HG03135 (cell line): Measurements from ENCODE around the gene COPS7A.

Source experiments
- ATAC-seq: cut with Tn5 transposase; IDR thresholded peaks from one replicate; pipeline ENCODE4 v1.9.1; 2021; ENCODE audit warnings: mild to moderate bottlenecking, moderate library complexity; ENCODE audit not compliant: unreplicated experiment

COPS7A gene, protein sequence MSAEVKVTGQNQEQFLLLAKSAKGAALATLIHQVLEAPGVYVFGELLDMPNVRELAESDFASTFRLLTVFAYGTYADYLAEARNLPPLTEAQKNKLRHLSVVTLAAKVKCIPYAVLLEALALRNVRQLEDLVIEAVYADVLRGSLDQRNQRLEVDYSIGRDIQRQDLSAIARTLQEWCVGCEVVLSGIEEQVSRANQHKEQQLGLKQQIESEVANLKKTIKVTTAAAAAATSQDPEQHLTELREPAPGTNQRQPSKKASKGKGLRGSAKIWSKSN

DNA sequence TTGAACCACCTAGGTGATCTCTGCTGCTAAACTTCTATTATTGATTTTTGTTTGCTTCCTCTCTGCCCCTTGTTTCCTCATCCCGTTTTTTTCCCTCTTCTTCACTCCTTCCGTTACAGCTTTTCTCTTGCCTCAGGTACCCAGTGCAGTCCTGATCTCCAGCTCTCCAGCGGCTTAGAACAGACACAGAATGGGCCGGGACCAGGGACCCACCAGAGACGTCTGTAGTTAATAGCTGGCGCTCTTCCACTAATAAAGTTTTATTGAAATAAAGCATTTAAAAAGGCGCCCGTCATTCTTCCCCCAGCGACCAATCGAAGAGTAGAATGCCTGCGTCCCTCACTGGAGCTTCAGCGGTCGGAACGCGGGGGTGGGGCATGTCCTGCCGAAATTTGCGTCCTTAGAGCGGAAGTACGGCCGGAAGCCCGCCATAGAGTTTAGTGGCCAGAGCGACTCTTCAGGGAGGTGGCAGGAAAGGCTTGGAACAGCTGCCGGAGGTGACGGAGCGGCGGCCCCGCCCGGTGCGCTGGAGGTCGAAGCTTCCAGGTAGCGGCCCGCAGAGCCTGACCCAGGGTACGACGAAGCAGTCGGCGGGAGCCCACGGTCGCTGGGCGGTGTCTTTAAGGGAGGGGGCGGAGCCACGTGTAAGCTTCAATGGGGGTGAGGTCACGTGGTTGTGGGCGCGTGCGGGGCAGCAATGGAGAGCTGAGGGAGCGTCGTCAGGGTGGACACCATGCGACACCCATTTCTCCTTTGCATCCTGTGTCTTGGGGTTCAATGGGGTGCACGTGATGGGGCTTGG lies at the start of gene COPS7A:
Gene COPS7A (plus strand): TSS at position 440 of the 802 bp plus-strand sequence. CDS start 611 bp downstream, outside the sequence.
- ATAC-seq = peak; percentile 94

DNA sequence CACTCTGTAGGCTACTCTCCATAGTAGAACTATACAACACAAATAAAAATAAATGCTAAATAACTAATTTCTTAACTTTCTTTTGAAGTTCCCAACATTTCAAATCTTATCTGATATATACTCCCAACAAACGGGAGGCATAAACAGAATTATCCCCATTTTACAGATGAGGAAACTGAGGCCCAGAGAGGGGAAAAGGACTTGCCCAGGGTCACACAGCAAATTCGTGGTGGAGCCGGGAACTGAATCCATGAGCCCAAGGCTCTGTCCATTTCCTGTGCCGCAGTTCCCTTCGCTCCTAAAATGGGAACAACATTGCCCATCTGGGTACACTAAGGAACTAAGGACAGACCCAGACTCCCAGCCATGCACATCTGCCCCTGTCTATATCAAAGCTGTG lies 46.9 kb upstream of the COPS7A start:
- ATAC-seq = no peak

DNA sequence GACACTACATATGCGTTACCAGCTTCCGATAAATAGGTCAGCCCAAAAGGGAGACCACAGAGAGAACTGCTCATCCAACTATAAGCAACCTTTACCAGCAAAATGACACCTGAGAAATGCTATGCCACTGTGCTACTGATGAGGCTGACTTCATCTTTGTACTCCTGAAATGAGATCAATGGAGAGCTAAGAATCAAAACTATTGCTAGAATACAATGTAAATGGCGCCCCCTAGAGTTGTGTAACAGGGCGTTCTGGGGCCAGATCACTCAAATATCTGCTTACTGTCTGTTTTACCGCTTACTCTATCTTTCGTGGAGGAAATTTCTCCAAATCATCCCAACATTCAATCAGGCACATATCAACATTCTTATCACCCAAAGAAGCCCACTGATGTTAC lies 39.2 kb upstream of the COPS7A start:
- ATAC-seq = no peak

DNA sequence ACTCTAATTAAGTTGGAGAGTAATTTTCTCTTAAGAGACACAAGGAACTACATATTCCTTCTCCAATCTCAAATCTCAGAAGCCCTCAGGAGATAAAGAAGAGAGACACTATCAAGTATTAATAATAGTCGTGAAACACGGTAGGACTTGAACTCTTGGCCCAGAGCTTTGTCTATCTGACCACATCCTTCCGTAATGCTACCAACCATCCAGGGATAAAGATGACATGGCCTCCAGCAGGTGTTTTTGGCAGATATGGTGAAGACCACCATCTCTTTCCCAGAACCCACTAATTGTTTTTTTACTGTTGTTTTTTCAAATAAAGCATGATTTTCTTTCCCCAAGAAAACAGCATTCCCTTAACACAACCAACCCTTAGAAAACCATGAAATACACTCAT lies 38.0 kb upstream of the COPS7A start:
- no peak for ATAC-seq

DNA sequence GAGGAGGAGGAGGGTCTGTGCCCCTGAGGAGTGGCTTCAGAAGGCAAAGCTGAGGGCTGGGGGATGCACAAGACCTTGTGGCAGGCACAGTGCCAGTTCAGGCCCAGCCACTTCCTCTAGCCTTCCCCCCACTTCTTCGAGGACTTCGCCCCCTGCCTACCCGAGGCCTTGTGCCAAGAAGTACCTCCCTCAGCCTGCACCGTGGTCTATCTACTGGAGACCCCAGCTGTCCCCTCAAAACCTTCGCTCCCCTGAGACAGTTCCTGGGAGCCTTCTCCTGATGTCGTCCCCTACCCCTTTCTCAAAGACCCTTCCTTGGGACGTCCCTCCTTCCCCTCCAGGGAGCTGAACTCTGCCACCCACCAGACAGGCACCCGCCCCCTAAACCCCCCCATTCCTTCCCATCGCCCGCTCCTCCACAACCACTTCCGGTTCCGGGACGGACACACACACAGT lies 35.3 kb upstream of the COPS7A start:
- peak; percentile 8 for ATAC-seq

DNA sequence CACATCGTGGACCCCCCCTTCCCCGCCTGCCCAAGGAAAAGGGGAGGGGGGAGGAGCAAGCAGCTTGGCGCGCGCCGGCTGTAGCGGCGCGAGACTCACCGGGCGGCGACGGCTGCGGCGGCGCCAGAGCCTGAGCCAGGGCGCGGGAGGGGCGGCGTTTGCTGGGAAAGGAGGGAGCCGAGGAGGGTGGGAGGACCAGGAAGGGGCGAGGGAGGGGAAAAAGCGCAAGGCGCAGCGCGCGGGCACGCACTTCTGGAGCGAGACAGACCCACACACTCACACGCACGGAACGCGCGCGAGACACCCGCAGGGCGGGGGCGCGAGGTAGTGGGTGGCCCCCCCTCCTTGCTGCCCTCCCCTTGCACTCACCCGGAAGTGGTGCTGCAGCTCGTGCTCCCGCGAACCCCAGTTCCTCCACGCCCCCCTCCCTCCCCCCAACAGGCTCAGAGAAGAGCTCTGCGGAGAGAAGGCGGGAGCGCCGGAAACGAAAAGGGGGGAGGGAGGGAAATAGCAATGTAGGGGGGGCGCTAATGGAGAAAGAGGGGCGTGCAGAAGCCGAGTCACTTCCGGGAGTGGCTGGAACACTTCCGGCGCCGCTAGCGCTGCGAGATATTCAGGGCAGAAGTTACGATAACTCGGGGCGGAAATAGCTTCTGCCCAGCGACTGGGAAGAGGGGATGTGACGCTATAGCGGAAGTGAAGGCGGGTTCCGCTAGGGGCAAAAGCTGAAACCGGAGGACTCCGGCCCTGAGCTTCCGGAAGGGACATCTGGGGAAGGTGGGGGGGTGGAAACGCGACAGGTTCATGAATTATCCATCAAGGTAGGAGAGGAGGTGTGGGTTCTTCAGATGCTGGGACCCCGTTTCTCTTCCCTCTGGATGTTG lies 34.6 kb upstream of the COPS7A start, which contains the start of gene ZNF384:
Gene ZNF384 (minus strand): TSS at position 377 of the 884 bp plus-strand sequence. CDS start 9,855 bp downstream, outside the sequence.
- peak; percentile 73 for ATAC-seq

DNA sequence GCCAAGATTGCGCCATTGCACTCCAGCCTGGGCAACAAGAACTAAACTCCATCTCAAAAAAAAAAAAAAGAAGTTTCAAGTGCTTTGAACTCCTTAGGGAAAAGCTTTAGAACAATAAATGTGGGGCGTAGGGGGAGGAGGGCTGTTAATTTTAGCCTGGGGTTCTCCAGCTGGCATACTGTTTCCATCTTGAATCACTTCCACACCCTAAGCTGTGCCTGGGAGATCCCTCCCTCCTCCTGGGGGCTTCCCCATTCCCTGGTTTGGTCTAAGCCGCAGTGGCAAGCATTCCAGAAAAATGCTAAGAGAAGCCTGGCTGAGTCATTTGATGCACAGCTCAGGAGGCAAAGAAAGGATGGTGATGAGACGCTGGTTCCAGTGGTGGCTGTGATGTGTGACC lies 32.4 kb upstream of the COPS7A start:
- ATAC-seq = no peak

DNA sequence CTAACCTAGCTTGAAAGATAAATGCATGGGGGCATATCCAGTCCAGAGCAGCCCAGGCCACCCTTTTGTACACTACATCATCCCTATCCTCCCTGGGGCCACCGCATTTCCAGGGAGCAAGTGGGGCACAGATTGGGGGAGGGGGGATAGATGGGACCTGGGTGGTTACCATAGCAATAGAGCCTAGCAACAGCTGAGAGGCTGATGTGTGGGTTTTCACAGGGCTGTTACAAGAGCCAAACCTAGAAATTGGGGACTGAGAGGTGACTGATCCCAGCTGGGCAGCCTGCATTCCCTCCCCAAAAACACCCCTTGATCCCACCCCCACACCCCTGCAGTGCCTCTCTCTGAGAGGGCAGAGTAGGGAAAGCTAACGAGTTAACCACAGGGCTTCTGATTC lies 31.0 kb upstream of the COPS7A start:
- ATAC-seq = no peak

DNA sequence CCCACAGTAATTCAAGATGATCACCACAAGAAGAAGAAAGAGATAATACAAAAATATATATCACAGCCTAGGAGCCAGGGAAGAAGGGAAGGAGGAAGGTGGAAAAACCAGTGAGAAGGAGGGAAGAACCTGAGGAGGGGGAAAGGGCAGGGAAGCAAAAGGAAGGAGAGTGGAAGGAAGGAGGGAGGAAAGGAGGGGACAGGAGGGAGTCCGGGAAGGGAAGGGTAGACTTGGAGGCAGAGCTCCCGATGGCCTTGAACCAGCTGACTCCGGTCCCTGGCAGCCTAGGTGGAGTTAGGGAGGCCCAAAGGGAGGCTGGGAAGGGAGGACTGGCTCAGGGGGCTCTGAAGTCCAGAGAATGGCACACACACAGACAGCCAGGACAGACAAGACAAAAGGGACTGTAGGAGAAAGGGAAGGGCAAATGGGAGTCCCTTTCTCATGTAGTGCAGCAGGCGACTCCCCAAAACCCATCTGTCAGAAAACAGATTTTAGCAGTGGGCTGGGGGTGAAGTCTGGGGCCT lies 30.0 kb upstream of the COPS7A start:
- no peak for ATAC-seq

DNA sequence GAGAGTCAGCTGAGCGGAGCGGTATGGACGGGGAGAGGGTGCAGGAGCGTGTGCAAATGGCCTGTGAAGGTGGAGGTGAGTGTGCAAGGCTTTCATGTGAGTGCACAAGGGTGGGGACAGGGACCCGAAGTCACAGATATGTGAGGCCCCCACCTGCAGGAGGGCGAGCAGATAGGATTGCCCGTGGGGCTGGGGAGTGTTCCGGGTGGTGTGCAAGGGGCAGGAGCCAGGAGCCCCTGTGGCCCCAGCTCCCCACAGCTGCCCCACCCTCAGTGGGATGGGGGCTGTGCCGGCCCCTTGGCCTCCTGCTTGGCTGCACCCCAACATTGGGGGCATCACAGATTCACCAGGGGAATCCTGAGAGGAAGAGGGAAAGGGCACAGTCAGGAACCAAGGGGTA lies 29.1 kb upstream of the COPS7A start:
- ATAC-seq = no peak

DNA sequence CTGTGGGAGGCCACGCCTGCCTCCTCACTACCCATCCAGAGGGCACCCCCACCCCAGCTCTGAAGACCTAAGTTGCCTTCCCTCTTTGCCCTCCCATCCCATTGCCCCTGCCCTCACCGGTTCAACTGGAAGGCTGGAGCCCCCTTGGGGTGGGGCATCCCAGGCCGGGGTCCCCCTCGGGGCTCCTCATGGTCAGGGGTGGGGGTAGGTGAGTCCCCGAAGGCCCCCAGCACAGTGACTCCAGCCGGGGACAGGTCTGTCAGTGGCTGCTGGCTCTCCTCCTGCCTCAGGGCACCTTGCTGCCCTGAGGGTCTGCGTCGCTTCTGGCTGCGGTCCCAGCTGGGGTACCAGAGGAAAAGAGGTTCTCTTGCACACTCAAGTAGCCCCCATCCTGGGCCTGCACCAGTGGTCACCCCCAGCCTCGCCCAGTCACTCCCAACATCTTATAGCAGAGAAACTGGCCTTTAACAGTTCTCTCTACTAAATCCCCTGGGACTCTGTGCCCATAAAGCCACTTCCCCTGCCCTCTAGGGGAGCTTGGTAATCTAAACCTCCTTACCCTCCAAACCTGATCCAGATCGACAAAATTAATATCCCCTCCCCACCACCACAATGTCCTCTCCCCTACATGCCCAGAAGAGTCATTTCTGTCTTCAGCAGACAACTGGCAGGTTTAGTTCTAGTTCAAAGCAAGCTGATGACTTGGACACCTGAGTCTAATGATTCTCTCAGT lies 28.4 kb upstream of the COPS7A start:
- no peak for ATAC-seq

DNA sequence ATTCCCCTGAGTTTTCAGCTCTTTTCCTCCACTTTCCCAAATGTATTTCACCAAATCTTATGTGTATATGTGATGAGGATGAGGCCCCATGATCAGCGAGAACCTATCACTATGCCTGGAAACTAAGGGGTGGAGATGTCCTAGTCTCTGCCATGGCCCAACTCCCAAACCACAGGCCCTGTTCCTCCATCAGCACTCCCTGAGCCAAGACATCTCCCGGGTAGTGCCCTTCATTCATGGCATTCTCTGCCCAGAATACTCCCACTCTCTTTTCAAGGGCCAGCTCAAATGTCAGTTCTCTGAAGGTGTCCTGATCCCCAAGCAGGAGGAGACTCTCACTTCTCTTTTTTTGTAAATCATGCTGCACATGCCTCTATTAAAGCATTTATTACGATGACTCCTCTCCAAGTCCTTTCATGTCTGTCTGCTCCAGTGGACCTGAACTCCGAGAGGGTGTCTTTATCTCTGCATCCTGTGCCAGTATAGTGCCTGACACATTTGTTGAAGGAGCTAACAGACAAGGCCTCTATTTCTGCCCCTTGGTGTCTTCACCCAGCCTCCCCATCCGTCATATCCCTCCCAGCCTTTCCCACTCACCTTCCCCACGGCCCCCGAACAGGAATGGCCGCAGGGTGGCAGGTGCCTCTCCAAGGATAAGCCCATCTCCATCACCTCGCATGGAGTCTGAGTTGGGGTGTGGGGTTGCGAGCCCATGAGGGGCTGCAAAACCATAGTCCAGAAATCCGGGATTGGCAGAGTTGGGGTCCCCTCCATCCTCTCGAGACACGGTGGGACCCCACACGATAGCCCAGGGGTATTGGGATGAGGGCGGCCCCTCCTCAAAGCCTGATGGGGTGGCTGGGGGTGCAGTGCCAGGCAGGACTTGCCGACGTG lies 26.9 kb upstream of the COPS7A start:
- ATAC-seq = no peak

DNA sequence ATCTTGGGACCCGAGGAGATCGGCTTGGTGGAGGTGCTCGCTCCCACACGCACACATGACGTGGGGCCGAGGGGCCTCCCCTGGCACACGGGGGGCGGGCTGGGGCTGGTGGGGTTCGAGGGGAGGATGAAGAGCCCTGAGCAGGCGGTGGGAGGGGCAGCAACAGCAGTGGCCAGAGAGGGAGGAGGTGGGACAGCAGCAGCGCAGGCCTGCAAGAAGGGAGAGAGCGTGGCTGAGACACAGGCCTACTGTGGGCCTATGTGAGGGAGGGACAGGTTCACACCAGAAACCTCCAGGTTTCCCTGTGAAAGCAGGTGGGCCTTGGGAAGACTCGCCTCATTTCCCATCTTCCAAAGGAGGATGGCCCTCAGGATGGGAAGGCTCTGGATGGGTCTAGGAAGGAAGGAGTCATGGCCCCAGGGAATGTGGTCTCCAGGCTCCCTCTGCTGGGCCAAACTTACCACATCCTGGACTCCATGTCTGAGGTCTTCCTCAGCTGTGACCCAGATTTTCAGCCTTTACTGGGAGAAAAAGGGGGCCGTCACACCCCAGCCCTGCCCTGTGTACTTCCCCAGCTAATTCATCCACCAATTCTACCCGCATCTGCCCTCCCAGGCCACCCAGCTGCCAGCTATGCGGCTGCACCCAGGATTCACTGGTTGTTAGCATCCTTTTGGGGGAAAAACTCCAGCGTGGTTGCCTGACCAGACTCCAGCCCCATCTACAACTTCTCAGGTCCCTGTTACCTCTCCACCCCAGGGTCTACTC lies 26.1 kb upstream of the COPS7A start:
- no peak for ATAC-seq

DNA sequence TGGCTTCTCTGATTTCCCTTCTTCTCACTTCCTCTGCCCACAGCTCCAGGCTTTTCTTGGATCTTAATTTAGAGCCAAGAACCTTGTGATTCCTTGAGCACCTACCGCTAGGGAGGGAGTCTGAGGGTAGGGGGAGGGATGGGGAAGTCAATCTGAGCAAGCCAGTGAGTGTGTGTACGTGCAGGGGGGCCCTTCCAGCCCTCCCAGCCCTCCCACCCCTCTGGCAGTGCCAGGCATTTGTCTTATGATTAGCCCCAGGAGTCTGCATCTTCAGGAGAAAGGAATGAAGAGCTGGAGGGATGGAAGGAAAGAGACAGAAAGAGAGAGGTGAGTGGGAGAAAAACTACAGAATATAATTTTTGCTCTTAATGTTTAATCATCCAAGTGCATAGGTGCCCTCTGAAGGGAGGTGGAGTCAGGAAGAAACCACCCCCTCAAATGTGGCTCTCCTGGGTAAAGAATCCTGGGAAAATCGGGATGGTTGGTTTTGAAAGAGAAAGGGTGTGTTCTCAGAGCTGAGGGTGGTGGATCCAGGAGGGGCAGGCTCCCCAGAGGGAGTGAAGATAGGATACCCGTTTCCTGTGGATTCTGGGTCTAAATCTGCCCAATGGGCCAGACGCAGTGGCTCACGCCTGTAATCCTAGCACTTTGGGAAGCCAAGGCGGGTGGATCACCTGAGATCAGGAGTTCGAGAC lies 25.3 kb upstream of the COPS7A start:
- no peak for ATAC-seq

DNA sequence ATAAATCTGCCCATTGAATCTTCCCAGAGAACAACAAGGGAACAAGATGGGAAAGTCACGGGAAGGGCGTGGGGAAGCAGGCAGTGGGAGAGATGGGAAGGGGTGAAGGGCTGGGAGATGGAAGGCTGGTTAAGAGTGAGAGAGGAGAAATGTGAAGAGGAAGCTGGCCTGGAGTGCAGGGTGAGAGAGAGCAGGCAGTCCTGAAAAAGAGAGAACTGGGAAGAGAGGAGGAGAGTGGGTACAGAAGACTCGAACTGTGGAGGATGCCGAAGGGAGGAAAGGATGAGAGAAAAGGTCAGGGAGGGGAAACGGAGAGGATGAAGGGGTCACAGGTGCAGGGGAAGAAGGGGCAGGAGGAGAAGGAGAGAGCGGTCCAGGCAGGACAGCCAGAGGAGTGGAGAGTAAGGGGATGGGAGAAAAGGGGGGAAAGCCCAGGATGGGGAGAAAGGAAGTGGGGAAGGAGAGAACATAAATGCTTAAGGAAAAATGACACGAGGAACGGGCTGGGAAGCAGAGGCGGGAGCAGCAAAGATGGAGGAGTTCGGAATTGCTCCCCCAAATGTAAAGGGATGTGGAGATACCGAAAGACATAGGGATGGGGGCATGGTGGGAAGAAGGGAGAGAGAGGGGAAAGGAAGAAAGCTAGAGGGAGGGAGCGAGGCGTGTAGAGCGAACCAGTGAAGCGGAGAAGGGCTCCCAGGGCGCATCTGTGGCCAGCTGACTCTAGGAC lies 24.4 kb upstream of the COPS7A start:
- ATAC-seq = no peak

DNA sequence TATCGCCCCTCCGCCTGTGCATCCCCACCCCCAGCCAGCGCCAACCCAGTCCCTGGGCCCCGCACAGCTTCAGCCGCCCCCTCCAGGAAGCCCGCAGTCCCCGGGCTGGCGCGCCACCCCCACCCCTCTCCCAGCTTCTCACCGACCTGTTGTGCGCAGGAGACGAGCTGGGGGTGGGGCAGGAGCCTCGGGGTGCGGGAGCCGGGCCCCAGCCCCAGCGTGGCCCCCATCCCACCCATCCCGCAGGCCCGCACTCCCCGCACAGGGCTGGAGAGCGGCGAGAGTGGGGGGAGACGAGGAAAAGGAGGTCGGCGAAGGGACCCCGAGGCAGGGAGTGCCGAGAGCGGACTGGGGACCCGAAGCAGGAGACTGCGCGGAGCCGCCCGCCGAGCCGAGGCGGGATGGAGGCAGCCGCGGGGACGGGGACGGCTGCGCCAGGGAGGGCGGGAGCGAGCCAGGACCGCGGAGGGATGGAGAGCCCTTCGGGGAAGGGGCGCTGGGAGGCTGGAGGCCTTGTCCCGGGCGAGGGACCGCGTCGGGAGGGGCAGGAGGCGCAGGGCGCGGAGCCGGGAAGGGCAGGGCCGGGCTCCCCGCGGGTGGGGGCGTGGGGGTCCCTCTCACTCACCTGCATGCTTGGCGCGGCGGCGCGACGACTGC lies 23.7 kb upstream of the COPS7A start:
- ATAC-seq = no peak

DNA sequence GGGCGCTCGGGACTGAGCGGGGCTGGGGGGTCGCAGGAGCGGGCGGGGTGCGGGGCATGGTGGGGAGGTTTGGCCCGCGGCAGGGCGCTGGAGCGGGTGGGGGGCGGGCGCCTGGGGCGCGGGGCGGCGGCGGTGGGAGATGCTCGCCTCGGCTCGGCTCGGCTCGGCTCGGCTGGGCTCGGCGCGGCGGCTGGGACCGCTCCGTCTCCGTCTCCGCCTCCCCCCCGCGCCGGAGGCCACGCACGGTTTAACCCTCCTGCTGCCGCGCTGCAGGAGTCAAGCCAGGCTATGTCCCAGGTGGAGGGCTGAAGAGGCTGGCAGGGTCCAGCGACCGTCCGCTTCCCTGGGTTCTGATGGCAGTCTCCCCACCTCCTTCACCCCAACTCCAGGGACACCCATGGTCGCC lies 23.2 kb upstream of the COPS7A start, which contains the start of gene PIANP:
Gene PIANP (minus strand): TSS at position 170 of the 406 bp plus-strand sequence. CDS start 2,754 bp downstream, outside the sequence.
- ATAC-seq = no peak
